ENCODE data around the gene MDM4.

MDM4 gene

DNA sequence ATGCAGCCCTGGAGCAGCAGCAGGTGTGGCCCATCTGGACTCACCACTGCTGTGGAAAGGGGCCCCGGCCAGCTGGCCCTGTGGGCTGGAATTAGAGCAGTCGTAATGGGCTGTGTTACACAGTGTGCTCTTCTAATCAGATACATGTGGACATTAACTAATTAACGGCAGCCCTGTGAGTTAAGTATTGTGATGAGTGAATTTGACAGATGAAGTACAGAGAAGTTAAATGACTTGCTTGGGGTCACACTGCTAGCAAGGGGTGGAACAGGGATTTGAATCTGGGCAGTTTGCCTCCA is 58.6 kb downstream of the MDM4 start:
- Histone ChIP-seq H3K4me2 (ENCODE audit: low read depth, low read length) (no peak overlapping the region), H3F3A (ENCODE audit: insufficient read depth, low read length) (peaks cover 21% of the 10 kb centered on the region), H3K79me2 (ENCODE audit: low read length) (no peaks in the 10 kb centered on the region), H3K36me3 (replicated peaks; ENCODE audit: insufficient read depth, low read length) (no peaks in the 10 kb centered on the region), H3K4me3 (ENCODE audit: low read length) (no peak overlapping the region), H2AFZ (ENCODE audit: low read length) (no peak overlapping the region), H3K9me3 (replicated peaks; ENCODE audit: insufficient read depth, low read length) (no peaks in the 10 kb centered on the region), H3K4me1 (ENCODE audit: low read length) (peaks cover 18% of the 10 kb centered on the region), H3K9me2 (replicated peaks; ENCODE audit: insufficient read depth, low read length) (no peaks in the 10 kb centered on the region), H3K27ac (ENCODE audit: low read length) (no peak overlapping the region), H4K20me1 (ENCODE audit: insufficient read depth, low read length) (no peaks in the 10 kb centered on the region), H3K27me3 (replicated peaks; ENCODE audit: insufficient read depth, low read length) (no peaks in the 10 kb centered on the region), H3K9ac (ENCODE audit: low read length) (no peak overlapping the region)
- TF ChIP-seq CTCF (IDR thresholded peaks at IDR 0.05; ENCODE audit: low read length), result no peak
- TF ChIP-seq EZH2 (optimal IDR thresholded peaks at IDR 0.05; ENCODE audit: low read depth, low read length), result no peak
- no peak for TF ChIP-seq EZH2phosphoT487 (IDR thresholded peaks at IDR 0.05; ENCODE audit: low read length)
- DNase-seq, result no peak

- Histone ChIP-seq H3K27ac (ENCODE audit: low read length) (no peak overlapping the region), H2AFZ (ENCODE audit: low read length) (no peak overlapping the region), H3F3A (ENCODE audit: insufficient read depth, low read length) (peaks cover 22% of the 10 kb centered on the region), H3K36me3 (replicated peaks; ENCODE audit: insufficient read depth, low read length) (no peaks in the 10 kb centered on the region), H3K4me2 (ENCODE audit: low read depth, low read length) (no peak overlapping the region), H4K20me1 (ENCODE audit: insufficient read depth, low read length) (no peaks in the 10 kb centered on the region), H3K9me2 (replicated peaks; ENCODE audit: insufficient read depth, low read length) (no peaks in the 10 kb centered on the region), H3K4me1 (ENCODE audit: low read length) (peaks cover 21% of the 10 kb centered on the region), H3K4me3 (ENCODE audit: low read length) (no peak overlapping the region), H3K27me3 (replicated peaks; ENCODE audit: insufficient read depth, low read length) (no peaks in the 10 kb centered on the region), H3K9me3 (replicated peaks; ENCODE audit: insufficient read depth, low read length) (no peaks in the 10 kb centered on the region), H3K9ac (ENCODE audit: low read length) (no peak overlapping the region), H3K79me2 (ENCODE audit: low read length) (no peaks in the 10 kb centered on the region)
- no peak for DNase-seq
- no peak for TF ChIP-seq CTCF (IDR thresholded peaks at IDR 0.05; ENCODE audit: low read length)
- TF ChIP-seq EZH2 (optimal IDR thresholded peaks at IDR 0.05; ENCODE audit: low read depth, low read length), result no peak
- TF ChIP-seq EZH2phosphoT487 (IDR thresholded peaks at IDR 0.05; ENCODE audit: low read length), result no peak
Observed at GRCh38 chr1:204575221-204576190, 59.3 kb downstream of the MDM4 start.

GRCh38 chr1:204576422-204576821 is 60.2 kb downstream of the MDM4 start:
- H3K36me3 ChIP-seq (replicated peaks; ENCODE audit: insufficient read depth, low read length), result no peaks in the 10 kb centered on the region
- H3K27ac ChIP-seq (ENCODE audit: low read length), result no peak overlapping the region
- H3K27me3 ChIP-seq (replicated peaks; ENCODE audit: insufficient read depth, low read length), result no peaks in the 10 kb centered on the region
- H3F3A ChIP-seq (ENCODE audit: insufficient read depth, low read length), result peaks cover 22% of the 10 kb centered on the region
- no peaks in the 10 kb centered on the region for H3K79me2 ChIP-seq (ENCODE audit: low read length)
- no peaks in the 10 kb centered on the region for H3K9me3 ChIP-seq (replicated peaks; ENCODE audit: insufficient read depth, low read length)
- no peaks in the 10 kb centered on the region for H3K9me2 ChIP-seq (replicated peaks; ENCODE audit: insufficient read depth, low read length)
- TF ChIP-seq EZH2phosphoT487 (IDR thresholded peaks at IDR 0.05; ENCODE audit: low read length) (no peak), EZH2 (optimal IDR thresholded peaks at IDR 0.05; ENCODE audit: low read depth, low read length) (no peak), CTCF (IDR thresholded peaks at IDR 0.05; ENCODE audit: low read length) (no peak)
- no peak overlapping the region for H2AFZ ChIP-seq (ENCODE audit: low read length)
- no peak overlapping the region for H3K4me2 ChIP-seq (ENCODE audit: low read depth, low read length)
- peaks cover 21% of the 10 kb centered on the region for H3K4me1 ChIP-seq (ENCODE audit: low read length)
- no peak for DNase-seq
- H3K9ac ChIP-seq (ENCODE audit: low read length), result no peak overlapping the region
- no peak overlapping the region for H3K4me3 ChIP-seq (ENCODE audit: low read length)
- no peaks in the 10 kb centered on the region for H4K20me1 ChIP-seq (ENCODE audit: insufficient read depth, low read length)
